NOMO-1 (cell line): ENCODE data around the gene POLDIP3.
"Not testable (repeated sequence)": the region's sequence is repeated elsewhere in the genome, so short reads cannot be mapped to it uniquely, and the experiment has no call there.

Experiments
- DNase-seq, 2 experiments: peaks; one replicate each; lab custom pipeline; 2025; ENCODE audit not compliant: unreplicated experiment in 2 of 2; lab: John Stamatoyannopoulos, UW

POLDIP3 gene

DNA sequence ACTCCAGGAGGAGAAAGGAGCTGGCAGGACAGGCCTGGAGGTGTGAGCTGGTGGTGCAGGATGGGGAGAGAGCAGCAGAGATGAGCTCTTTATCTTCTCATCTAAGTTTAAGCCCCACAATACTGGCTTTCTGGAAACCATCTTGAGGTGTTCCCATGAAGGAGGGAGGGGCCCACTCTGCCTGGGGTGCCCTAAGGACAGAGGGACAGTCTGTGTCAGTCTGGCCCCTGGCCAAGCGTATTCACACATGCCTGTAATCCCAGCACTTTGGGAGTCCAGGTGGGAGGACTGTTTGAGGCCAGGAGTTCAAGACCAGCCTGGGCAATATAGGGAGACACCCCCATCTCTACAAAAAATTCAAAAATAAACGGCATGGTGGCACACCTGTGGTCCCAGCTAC is 52.0 kb downstream of the POLDIP3 start:
- DNase-seq, result no peak

DNA sequence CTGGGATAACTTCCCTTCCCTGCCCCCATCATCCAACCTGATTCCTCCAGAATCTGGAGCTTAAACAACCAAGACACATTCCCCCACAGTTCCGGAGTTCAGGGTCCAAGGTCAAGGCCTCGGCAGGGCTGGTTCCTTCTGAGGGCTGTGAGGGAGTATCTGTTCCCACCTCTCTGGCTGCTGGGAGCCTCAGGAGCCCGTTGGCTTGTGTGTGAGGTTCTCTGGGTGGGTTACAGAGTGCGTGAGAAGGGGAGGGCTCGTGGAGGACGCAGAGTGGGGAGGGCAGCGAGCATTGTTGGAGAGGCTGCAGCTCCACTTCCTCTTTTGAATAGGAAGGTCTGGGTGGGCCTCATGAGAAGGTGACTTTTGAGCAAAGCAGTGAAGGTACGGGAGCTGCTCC is 52.4 kb downstream of the POLDIP3 start:
- peak; percentile 80 to 82 for DNase-seq

DNA sequence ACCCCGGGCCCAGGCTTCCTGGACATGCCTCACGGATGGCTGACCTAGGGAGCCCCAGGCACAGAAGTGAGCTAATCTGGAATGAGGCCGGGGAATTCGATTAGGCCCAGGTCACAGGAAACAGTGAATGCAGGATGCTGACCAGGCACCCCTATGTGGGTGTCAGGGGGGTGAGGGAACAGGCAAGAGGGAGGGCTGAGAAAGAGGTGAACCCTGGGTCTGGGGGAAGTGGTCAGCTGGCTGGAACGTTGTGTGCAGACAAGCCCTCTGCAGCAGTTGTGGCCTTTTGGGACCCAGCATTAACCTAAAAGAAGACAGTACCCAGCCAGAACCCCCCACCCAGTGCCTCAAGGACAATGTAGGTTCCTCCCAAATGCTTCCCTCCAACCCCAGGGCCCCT is 52.8 kb downstream of the POLDIP3 start:
- no peak for DNase-seq

DNA sequence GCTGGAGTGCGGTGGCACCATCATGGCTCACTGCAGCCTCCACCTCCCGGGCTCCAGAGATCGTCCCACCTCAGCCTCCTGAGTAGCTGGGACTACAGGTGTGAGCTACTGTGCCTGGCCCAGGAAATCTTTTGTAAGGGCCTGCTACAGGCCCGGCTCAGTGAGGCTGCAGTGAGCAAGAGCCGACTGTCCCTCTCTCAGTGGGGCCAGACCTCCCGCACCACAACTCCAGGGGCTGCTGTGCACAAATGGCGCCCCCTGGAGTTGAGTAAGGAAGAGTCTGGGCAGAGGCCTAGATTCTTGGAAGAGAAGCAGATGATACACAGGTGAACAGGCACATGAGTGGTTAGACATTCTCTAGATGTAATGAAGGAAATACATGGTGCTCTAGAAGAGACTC is 53.9 kb downstream of the POLDIP3 start:
- DNase-seq, result peak in 1 of 2 experiments; percentile 19

DNA sequence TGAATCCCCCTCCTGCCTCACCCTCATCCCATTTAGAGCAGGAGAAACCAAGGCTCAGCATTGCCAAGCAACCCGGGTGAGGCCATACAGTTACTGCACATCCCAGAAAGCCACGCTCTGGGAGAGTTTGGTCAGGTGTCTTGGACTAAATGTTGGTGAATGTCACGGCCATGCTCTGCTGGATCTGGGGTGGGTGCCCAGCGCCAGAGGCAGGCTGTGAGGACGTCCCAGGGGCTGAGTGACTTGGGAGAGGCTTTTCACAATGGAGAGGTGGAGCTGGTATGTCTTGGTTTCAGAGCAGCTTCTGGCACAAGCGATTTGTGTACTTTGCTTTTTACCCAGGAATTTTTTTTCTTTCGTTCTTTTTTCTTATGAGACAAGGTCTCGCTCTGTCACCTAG is 54.3 kb downstream of the POLDIP3 start:
- no peak for DNase-seq

DNA sequence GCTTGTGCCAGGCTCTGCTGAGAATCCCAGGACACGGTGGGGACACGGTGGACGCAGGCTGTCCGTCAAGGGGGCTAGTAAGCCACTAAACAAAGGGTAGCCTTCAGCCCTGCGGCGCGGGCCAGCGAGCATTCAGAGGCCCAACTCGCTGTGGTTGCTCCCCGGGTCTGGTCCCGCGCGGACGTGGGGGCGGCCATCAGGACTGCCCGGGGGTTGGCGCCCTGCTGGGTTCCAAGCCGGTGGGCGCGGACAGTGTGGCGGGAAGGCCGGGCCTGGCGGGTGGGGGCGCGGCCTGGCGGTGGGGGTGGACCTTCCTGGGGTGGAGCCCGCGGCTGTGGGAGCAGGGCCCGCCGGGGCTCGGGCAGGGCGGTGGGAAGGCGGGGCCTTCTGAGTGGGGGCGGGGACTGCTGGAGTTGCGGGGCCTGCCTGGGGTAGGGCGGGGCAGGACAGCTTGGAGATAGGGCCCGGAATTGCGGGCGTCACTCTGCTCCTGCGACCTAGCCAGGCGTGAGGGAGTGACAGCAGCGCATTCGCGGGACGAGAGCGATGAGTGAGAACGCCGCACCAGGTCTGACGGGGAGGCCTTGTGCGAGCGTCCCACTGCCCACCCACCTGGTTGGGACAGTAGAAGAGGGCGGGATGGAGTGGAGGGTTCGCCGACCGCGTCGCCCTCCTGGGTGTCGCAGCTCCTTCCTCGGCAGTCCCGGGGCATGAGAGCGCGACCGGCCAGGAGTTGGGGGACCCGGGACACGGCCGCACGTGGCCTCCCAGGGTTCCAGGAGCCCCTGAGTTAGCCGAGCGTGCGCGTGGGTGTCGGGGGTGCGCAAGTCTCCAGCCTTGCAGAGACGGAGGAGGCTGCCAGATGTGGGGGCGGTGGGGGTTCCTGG is 61.0 kb downstream of the POLDIP3 start, which contains the start of gene SERHL2:
SERHL2 (plus strand) TSS at position 482 of the 887 bp plus-strand sequence; CDS start at position 547, 65 bp downstream.
- DNase-seq, result peak; percentile 74 to 86

DNA sequence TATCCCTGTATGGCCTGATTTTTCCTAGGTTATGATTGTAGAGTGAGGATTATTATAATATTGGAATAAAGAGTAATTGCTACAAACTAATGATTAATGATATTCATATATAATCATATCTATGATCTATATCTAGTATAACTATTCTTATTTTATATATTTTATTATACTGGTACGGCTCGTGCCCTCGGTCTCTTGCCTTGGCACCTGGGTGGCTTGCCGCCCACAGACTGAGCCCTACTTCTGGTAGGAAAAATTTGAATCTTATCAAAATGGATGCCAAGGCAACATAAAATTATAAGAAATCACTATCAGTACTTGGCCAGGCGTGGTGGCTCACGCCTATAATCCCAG is 62.4 kb downstream of the POLDIP3 start:
- not testable (repeated sequence) for DNase-seq

DNA sequence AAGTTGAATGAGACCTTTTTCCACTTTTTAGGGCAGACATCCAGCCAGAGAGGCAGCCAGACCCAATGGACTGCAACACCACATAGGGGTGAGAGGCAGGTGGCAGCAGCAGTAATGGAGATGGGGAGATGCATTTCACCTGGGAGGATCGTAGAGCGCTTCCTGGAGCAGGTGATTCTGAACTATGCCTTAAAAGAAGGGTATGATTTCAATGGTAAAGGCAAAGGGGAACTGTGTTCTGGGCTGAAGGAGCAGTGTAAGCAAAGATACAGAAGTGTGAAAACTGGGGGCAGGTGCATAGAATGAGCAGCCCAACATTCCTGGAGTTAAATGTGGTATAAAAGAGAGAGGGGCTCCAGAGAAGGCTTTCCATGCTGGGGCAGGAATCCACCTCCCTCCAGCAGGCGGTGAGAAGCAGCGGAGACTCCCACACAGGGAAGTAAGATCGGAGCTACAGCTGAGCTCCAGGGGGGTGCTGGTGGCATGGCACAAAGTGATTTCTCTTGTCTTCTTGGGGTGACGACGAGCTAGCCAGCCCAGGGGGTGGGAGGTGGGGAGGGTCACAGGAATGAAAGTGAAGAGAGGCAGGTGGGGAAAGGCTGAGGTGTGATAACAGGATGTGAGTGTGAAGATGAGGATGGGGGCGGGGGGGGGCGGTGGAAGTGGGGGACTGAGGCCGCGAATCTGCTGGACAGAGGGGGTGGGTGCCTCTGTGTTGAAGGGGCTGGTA is 65.2 kb downstream of the POLDIP3 start:
- no peak for DNase-seq

DNA sequence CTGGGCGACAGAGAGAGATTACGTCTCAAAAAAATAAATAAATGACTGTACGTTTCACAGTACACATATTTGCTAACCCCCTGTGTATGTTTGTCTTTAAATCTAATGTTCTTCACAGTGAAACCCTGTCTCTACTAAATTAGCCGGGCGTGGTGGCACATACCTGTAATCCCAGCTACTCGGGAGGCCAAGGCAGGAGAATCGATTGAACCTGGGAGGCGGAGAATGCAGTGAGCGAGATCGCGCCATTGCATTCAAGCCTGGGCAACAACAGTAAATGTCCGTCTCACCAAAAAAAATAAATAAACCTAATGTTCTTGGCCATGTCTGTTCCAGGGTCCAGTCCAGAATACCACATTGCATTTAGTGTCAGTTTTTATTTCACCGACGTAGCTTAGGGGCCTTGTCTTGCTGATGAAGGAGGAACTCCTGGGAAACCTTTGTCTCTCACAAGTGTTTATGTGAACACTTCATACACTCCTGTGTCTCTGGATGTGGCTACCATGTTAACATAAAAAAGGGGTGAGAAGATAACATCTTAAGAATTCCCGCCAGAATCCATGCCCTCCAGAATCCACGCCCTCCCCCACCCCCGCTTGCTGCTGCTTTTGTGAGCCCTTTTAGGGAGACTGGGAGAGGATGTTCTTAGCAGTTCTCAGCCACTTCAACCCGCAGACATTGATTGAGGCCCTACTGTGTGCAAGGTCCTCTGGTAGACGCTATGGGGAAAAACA is 65.9 kb downstream of the POLDIP3 start:
- no peak for DNase-seq

DNA sequence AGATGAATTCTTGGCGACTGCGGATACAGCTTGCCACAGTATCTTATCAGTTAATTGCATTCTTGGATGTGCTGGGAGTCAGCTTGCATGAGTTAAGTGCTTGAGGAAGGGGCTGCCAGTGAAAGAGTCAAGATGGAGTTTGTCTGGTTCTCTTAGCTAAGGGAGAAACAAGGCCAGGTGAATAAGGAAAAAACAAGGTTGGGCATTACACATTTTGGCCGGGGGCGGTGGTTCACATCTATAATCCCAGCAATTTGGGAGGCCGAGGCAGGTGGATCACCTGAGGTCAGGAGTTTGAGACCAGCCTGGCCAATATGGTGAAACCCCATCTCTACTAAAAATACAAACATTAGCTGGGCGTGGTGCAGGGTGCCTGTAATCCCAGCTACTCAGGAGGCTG is 66.6 kb downstream of the POLDIP3 start:
- DNase-seq, result not testable (repeated sequence)

DNA sequence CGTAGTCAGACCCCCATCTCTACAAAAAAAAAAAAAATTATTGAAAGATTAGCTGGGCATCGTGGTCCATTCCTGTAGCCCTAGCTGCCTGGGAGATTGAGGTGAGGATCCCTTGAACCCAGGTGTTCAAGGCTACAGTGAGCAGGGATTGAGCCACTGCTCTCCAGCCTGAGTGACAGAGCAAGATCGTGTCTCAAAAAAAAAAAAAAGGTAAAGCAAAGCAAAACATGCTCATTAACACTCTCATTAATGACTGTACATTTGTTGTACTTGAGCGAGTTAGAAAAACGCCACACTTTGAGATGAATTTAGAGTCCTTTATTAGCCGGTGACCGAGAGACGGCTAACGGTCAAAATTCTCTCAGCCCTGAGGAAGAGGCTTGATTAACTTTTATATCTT is 67.1 kb downstream of the POLDIP3 start:
- no peak for DNase-seq

DNA sequence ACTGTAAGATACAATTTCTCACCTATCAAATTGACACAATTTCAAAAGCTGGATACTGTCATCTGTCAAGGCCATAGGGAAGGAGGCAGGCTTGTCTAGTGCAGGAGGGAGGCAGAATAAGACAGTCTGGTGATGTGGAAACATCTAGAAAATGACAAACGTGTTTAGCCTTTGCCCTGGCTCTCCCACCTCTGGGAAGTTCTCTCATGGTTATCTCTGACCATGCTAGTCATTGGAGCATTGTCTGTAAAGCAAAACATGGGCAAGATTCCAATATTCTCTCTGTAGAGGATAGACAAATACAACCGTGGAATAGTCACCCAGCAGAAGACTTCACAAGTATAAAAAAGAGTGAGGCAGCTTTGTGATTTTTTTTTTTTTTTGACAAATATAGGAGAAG is 70.0 kb downstream of the POLDIP3 start:
- DNase-seq, result no peak

DNA sequence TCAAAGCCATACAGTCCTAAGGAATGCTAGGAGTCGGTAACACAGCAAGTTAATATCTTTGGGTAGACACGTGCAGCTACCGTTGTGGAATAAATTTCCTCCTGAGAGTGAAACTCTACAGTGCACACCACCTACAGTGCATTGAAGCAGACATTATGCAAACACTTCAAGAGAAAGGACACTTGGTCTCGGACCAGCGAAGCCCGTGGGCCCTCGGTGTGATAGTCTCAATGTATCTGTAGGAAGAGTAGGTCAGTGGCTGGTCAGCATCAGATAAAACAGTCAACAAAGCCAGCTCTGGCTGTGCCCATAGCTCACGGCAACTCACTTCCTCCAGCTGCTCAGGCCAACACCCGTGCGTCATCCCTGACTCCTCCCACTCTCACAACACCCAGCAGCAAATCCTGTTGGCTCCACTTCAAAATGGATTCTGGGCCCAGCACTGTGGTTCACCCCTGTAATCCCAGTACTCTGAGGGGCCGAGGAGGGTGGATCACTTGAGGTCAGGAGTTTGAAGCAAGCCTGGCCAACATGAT is 75.4 kb downstream of the POLDIP3 start:
- DNase-seq, result not testable (repeated sequence)

DNA sequence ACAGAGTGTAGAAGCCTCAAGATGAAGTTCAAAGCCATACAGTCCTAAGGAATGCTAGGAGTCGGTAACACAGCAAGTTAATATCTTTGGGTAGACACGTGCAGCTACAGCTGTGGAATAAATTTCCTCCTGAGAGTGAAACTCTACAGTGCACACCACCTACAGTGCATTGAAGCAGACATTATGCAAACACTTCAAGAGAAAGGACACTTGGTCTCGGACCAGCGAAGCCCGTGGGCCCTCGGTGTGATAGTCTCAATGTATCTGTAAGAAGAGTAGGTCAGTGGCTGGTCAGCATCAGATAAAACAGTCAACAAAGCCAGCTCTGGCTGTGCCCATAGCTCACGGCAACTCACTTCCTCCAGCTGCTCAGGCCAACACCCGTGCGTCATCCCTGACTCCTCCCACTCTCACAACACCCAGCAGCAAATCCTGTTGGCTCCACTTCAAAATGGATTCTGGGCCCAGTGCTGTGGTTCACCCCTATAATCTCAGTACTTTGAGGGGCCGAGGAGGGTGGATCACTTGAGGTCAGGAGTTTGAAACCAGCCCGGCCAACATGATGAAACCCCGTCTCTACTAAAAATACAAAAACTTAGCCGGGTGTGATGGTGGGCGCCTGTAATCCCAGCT is 77.4 kb downstream of the POLDIP3 start:
- DNase-seq, result not testable (repeated sequence)

DNA sequence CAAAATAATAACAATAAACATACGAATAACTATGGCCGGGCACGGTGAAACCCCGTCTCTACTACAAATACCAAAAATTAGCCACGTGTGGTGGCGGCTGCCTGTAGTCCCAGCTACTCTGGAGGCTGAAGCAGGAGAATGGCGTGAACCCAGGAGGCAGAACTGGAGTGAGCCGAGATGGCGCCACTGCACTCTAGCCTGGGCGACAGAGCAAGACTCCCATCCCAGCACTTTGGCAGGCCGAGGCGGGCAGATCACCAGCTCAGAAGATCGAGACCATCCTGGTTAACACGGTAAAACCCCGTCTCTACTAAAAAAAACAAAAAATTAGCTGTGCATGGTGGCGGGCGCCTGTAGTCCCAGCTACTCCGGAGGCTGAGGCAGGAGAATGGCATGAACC is 78.0 kb downstream of the POLDIP3 start:
- DNase-seq, result not testable (repeated sequence)

DNA sequence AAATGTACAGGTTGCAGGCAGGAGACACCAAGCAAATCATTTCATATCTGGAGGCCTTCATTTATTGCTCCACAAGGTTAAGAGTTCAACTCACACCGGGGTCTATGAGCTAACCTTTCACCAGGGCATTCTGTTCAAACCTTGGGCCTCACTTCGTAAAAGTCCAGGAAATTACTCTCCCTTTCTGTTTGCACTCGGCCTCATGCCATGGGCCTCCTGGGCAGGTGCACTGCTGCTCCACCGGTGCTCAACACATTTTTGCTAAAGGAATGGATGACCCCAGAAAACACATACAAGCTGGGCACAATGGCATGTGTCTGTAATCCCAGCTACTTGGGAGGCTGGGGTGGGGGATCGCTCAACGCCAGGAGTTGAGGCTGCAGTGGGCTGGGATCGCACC is 78.5 kb downstream of the POLDIP3 start:
- no peak for DNase-seq

DNA sequence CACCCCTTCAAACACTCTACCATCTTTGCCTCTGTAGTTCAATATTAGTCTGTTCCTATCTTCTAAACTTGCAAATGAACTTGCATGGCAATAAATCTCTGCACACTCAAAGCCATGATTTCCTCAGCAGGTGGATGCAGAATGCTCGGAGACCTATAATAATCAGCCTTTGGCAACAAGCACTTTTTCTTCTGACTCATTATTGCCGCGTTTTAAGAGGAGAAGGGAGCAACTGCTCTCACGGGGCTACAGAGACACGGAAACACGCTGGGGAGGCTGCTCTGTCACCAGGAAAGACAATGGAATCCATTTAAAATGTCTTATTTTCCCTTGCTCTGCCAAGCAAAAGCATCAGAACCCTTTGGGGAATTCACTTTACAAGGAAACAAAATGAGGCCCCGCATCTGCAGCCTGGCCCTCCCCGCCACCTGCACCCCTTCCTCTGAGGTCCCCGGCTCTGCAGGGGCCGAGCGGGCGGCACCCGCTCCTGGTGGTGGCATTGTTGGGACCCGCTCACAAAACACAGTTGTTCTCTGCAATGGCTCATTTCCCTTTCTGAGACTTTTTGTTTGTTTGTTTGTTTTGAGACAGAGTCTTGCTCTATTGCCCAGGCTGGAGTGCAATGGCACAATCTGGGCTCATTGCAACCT is 79.5 kb downstream of the POLDIP3 start:
- not testable (repeated sequence) for DNase-seq
